MM.1S (cell line): ENCODE measurements around the gene PORCN.

Experiments
- EZH2 ChIP-seq: fragments of 300-600 bp; sonication (generic); optimal IDR thresholded peaks from 2 replicates; pipeline ENCODE3; 2017; ENCODE audit warnings: low read depth, mild to moderate bottlenecking, antibody characterized with exemption, low read length, mixed read lengths
- TF ChIP-seq, protein P1 (sequence below): fragments of 300-600 bp; sonication (generic); IDR thresholded peaks from 2 replicates; pipeline ENCODE4 v1.5.1; 2016; ENCODE audit warnings: antibody characterized with exemption, low read length, mixed read lengths

DNA sequence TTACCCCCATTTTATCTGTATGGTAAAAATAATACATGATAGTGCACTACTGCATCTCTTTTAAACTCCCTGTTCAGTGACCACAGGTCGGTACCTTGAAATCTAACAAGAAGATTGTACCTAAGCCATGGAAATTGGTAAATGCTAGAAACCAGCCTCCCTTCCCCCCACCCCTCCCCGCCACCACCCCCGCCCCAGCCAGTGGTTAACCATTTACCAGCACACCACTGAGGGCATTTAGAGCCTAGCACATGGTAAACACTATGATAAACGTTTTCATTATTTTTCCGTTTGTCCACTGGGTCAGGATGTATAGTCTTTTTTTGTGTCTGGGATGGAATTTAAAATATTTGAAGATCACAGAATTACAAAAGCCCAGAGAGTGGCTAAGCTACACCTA is 33.5 kb upstream of the PORCN start:
- TF ChIP-seq, protein P1, sequence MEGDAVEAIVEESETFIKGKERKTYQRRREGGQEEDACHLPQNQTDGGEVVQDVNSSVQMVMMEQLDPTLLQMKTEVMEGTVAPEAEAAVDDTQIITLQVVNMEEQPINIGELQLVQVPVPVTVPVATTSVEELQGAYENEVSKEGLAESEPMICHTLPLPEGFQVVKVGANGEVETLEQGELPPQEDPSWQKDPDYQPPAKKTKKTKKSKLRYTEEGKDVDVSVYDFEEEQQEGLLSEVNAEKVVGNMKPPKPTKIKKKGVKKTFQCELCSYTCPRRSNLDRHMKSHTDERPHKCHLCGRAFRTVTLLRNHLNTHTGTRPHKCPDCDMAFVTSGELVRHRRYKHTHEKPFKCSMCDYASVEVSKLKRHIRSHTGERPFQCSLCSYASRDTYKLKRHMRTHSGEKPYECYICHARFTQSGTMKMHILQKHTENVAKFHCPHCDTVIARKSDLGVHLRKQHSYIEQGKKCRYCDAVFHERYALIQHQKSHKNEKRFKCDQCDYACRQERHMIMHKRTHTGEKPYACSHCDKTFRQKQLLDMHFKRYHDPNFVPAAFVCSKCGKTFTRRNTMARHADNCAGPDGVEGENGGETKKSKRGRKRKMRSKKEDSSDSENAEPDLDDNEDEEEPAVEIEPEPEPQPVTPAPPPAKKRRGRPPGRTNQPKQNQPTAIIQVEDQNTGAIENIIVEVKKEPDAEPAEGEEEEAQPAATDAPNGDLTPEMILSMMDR: no peak
- no peak for TF ChIP-seq EZH2
